ENCODE results near the gene DNAI1. TPM values are rescaled to one million over a fixed set of nuclear protein-coding genes. Genes with fewer than 3 reads are reported as not detected.
A peak's percentile ranks its signal among the peaks of the same experiment; 100 is the strongest.

DNAI1 gene
- total RNA-seq, 1 donor from 2014 or later, result not detected

DNA sequence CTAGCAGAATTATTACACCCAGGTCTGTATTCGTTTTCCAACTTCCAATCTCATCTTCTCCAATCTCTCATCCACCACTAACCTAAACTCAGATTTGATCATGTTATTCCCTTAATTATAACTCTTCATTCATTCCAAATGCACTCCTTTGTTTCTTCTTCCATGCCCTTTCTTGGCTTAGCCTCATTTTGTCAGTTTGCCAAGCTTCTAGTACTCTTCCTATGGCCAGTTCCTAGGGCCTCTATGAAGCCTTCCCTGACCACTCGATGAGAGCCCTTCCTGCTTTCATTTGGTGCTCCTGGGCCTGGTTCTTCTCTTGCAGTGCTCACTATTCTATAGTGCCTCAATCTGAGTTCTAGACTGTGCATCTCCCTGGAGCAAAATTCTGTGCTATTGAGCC is 6.0 kb upstream of the DNAI1 start:
- TF ChIP-seq, protein P1, sequence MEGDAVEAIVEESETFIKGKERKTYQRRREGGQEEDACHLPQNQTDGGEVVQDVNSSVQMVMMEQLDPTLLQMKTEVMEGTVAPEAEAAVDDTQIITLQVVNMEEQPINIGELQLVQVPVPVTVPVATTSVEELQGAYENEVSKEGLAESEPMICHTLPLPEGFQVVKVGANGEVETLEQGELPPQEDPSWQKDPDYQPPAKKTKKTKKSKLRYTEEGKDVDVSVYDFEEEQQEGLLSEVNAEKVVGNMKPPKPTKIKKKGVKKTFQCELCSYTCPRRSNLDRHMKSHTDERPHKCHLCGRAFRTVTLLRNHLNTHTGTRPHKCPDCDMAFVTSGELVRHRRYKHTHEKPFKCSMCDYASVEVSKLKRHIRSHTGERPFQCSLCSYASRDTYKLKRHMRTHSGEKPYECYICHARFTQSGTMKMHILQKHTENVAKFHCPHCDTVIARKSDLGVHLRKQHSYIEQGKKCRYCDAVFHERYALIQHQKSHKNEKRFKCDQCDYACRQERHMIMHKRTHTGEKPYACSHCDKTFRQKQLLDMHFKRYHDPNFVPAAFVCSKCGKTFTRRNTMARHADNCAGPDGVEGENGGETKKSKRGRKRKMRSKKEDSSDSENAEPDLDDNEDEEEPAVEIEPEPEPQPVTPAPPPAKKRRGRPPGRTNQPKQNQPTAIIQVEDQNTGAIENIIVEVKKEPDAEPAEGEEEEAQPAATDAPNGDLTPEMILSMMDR (IDR thresholded peaks at IDR 0.05; ENCODE audit: borderline replicate concordance), result no peak
- Histone ChIP-seq H3K27ac (replicated peaks) (peak overlapping the region; percentile 91), H3K27me3 (ENCODE audit: low read depth) (no peaks in the 10 kb centered on the region), H3K36me3 (no peaks in the 10 kb centered on the region), H3K9me3 (replicated peaks) (no peaks in the 10 kb centered on the region), H3K4me3 (no peak overlapping the region), H3K4me1 (peaks cover 100% of the 10 kb centered on the region)
- intact Hi-C loops (cut with micrococcal nuclease), result no loop called here
- DNase-seq, result no peak

- H3K4me1 ChIP-seq, result peaks cover 88% of the 10 kb centered on the region
- peak; percentile 33 for DNase-seq
Measured at GRCh38 chr9:34454571-34455065, 4.0 kb upstream of the DNAI1 start.

GRCh38 chr9:34456151-34456550 is 2.5 kb upstream of the DNAI1 start:
- peaks cover 73% of the 10 kb centered on the region for H3K4me1 ChIP-seq
- TF ChIP-seq, protein P1 (IDR thresholded peaks at IDR 0.05; ENCODE audit: borderline replicate concordance), result no peak
- H3K4me3 ChIP-seq, result peak overlapping the region; percentile 98
- no peaks in the 10 kb centered on the region for H3K36me3 ChIP-seq
- peak overlapping the region; percentile 91 for H3K27ac ChIP-seq (replicated peaks)
- DNase-seq, result no peak
- no peaks in the 10 kb centered on the region for H3K9me3 ChIP-seq (replicated peaks)
- intact Hi-C loops (cut with micrococcal nuclease), result no loop called here
- H3K27me3 ChIP-seq (ENCODE audit: low read depth), result no peaks in the 10 kb centered on the region

More at GRCh38 chr9:34454571-34455065, 4.0 kb upstream of the DNAI1 start:
- H3K36me3 ChIP-seq, result no peaks in the 10 kb centered on the region
- H3K27me3 ChIP-seq (ENCODE audit: low read depth), result no peaks in the 10 kb centered on the region
- H3K9me3 ChIP-seq (replicated peaks), result no peaks in the 10 kb centered on the region
- TF ChIP-seq, protein P1 (IDR thresholded peaks at IDR 0.05; ENCODE audit: borderline replicate concordance), result peak; percentile 33
- intact Hi-C loops (cut with micrococcal nuclease), result no loop called here
- H3K4me3 ChIP-seq, result peak overlapping the region; percentile 9
- peak overlapping the region; percentile 91 for H3K27ac ChIP-seq (replicated peaks)

DNA sequence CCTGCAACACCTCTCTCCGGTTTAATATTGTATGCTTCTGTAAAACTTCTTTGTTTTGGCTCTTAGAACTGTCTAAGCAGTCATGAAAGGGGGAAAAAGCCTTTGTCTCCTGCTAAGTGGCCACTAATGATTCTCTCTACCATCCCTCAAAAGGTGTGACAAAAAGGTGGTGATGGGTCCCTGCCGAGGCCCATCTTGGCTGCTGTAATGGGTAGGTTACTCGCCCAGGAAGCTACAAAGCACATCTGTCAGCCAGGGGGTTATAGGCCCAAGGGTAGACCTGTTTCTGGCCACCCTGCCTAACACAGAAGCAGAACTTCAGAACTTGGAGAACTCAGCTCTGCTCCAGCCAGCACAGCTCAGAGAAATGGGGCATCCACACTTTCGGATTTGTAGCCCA is 1.9 kb upstream of the DNAI1 start:
- TF ChIP-seq, protein P1 (IDR thresholded peaks at IDR 0.05; ENCODE audit: borderline replicate concordance), result no peak
- Histone ChIP-seq H3K36me3 (no peaks in the 10 kb centered on the region), H3K27me3 (ENCODE audit: low read depth) (no peaks in the 10 kb centered on the region), H3K4me3 (peak overlapping the region; percentile 98), H3K9me3 (replicated peaks) (no peaks in the 10 kb centered on the region), H3K4me1 (peaks cover 67% of the 10 kb centered on the region), H3K27ac (replicated peaks) (peak overlapping the region; percentile 91)
- DNase-seq, result no peak
- intact Hi-C loops (cut with micrococcal nuclease), result no loop called here

DNA sequence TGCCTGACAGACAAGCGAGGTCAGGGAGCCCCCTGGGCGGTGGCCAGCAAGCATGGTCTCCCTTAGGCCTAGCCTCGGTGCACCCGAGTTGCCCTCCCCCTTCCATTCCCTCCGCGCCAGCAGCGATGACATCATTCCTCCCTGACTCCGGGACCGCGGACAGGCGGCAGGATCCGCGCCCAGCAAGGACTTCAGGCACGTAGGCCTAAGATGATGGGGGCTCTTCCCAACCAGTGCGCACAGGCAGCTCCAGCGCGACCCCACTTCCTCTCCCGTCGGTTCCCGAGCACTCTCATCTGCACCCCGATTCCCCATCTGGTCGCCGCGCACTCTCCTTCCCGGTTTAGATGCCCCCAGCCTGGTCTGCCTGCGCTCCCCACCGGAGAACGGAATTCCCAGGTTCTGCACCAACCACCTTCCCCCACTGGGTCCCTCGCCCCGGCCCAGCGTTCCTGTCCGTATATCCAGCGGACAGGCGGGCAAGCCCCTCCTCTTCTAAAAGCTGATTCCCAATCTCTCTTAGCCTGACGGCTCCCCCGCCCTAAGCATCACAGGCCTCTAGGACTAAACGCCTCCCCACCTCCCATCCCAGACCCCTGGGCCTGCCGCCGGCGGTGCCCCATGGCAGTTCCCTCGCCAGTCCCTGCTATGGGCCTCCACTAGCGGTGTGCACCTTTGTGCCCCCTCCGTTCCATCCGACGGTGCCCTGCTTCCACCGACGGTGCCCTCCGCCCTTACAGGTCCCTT is 1.2 kb upstream of the DNAI1 start:
- no peaks in the 10 kb centered on the region for H3K27me3 ChIP-seq (ENCODE audit: low read depth)
- TF ChIP-seq, protein P1 (IDR thresholded peaks at IDR 0.05; ENCODE audit: borderline replicate concordance), result no peak
- no peaks in the 10 kb centered on the region for H3K9me3 ChIP-seq (replicated peaks)
- peak overlapping the region; percentile 91 for H3K27ac ChIP-seq (replicated peaks)
- intact Hi-C loops (cut with micrococcal nuclease), result no loop called here
- peak overlapping the region; percentile 98 for H3K4me3 ChIP-seq
- H3K4me1 ChIP-seq, result peaks cover 60% of the 10 kb centered on the region
- H3K36me3 ChIP-seq, result no peaks in the 10 kb centered on the region
- peak; percentile 84 for DNase-seq
